HG02981 (cell line): ENCODE results near the gene RPA1.
A peak's percentile ranks its signal among the peaks of the same experiment; 100 is the strongest.
"Not testable (repeated sequence)": the region's sequence is repeated elsewhere in the genome, so short reads cannot be mapped to it uniquely, and the experiment has no call there.

ENCODE experiments used
- ATAC-seq: cut with Tn5 transposase; IDR thresholded peaks from one replicate; pipeline ENCODE4 v1.9.1; 2021; ENCODE audit warnings: mild to moderate bottlenecking, moderate library complexity; ENCODE audit not compliant: unreplicated experiment

Gene RPA1

DNA sequence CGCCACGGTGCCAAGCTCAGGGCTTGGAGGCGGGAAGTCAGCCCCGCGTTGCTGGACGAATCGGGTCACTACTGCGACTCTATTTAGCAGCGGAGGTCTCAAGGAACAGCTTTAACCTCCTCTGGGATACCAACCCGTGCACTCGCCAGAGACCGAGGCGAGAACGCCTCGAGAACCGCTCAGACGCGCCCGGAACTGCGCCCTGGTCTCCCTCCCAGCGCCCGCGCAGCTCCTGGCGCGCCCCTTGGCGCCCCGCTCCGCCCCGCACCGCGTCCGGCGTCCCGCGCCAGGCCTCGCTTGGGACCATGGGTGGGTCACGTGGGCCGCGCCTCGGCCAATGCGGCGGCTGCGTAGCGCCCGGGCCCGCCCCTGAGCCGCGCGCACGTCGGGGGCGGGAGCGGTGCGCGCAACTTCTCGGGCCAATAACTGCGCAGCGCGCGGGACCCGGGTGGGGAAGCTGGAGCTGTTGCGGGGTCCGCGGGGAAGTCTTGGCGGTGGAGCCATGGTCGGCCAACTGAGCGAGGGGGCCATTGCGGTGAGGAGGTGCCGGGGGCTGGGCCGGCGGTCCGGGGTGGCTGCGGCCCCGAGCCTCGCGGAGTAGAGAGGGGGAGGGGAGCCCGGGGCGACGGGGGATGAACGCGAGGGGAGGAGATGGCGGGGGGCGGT is at the start of gene RPA1, which contains the start of gene SMYD4:
Gene RPA1 (plus strand): TSS at position 414 of the 666 bp plus-strand sequence. CDS start 89 bp downstream, at position 503.
Gene SMYD4 (minus strand): TSS at position 311 of the 666 bp plus-strand sequence. CDS start 1,908 bp downstream, outside the sequence.
- peak; percentile 85 for ATAC-seq

GRCh38 chr17:1782171-1782567 is 47.6 kb upstream of the RPA1 start:
- ATAC-seq, result no peak

GRCh38 chr17:1783271-1783670 is 46.5 kb upstream of the RPA1 start:
- ATAC-seq, result no peak

GRCh38 chr17:1783834-1784611 is 45.8 kb upstream of the RPA1 start:
- no peak for ATAC-seq

DNA sequence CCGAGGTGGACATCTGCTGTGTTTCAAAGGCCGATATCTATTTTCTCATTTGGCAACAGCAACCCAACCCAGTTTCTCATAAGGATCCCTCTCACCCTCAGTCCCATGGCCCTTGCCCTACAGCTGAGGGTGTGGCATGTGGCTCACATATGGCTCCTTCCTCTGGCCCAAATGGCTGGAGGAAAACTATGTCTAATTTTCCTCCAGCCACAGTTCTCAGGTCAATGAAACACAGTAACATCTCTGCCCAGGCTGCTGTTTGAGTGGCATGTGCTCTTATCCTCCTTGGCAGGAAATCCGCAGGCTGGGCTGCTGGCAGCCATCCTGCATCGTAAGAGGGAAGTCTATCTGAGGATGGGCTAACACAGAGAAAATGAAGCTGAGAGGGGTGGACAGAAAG is 43.9 kb upstream of the RPA1 start:
- no peak for ATAC-seq

GRCh38 chr17:1786708-1787107 is 43.1 kb upstream of the RPA1 start:
- no peak for ATAC-seq

- no peak for ATAC-seq
Observed at GRCh38 chr17:1787301-1787902, 42.4 kb upstream of the RPA1 start.

- ATAC-seq, result no peak
Observed at GRCh38 chr17:1789936-1790335, 39.9 kb upstream of the RPA1 start.

- ATAC-seq, result no peak
Observed at GRCh38 chr17:1792495-1793446, 37.0 kb upstream of the RPA1 start.

- ATAC-seq, result no peak
Observed at GRCh38 chr17:1793447-1793806, 36.4 kb upstream of the RPA1 start.

DNA sequence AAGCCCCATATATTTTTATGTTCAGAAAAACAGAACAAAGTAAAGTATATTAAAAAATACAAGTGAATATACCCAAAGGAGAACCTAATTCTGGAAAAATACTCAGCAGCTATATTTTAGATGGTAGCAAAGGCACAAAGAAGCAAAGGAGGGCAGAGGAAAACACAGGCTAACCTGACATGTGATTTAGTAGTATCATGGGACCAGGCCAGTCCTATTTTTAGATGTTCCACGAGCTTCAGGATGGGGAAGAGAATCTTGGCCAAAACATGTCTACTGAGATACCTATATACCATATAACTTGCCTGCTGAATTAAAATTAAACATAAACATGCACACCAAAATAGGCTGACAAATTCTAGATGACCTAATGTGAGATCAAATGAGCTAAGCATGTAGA is 33.0 kb upstream of the RPA1 start:
- ATAC-seq, result no peak

GRCh38 chr17:1797323-1797722 is 32.5 kb upstream of the RPA1 start:
- no peak for ATAC-seq

DNA sequence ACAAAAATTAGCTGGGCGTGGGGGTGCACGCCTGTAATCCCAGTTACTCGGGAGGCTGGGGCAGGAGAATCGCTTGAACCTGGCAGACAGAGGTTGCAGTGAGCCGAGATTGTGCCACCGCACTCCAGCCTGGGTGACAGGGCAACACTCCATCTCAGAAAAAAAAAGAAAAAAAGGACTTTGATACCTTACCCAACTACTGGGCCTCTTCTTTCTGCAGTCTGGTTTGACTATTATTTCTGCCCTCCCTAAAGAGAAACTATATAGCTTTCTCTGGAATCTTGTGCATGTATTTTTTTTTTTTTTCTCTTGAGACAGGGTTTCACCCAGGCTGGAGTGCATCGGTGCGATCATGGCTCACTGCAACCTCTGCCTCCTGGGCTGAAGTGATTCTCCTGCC is 32.0 kb upstream of the RPA1 start:
- ATAC-seq, result not testable (repeated sequence)

DNA sequence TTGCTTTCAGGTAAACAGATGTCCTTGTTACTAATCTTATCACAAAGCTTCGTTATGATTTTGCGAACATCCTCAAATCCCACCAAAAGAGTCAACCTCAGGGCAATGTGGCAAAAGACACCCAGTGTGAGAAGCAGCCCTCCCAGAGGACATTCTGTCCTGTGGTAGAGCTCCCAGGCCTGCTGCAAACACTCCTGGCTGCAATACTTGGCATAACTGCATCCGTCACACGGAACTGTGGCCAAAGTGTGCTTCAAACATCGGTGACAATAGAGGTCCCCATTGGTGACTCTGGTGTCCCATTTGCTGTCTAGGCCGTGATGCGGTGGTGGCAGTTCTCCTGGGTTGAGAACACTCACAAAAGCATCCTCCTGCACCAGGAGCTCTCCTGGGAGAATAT is 29.6 kb upstream of the RPA1 start:
- no peak for ATAC-seq

- no peak for ATAC-seq
Observed at GRCh38 chr17:1800712-1801111, 29.1 kb upstream of the RPA1 start.

DNA sequence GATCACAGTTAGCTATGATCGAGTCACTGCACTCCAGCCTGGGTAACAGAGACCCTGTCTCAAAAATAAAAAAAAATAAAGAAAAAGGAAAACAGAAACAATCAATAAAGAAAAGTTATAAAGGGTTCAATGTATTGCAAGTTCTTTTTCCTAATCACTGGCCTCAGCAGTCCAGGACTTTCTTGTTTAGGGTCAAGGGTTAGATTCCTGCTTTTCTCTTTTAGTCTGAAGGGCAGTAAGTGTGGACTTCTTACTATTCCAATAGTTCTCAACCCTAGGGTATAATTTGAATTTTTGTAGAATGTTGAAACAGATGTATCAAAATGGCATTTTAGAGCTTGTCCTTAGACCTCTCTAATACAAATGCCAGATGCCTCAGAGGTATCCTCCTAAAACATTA is 27.4 kb upstream of the RPA1 start:
- ATAC-seq, result no peak

GRCh38 chr17:1803280-1803679 is 26.5 kb upstream of the RPA1 start:
- no peak for ATAC-seq

GRCh38 chr17:1807890-1808289 is 21.9 kb upstream of the RPA1 start:
- no peak for ATAC-seq

DNA sequence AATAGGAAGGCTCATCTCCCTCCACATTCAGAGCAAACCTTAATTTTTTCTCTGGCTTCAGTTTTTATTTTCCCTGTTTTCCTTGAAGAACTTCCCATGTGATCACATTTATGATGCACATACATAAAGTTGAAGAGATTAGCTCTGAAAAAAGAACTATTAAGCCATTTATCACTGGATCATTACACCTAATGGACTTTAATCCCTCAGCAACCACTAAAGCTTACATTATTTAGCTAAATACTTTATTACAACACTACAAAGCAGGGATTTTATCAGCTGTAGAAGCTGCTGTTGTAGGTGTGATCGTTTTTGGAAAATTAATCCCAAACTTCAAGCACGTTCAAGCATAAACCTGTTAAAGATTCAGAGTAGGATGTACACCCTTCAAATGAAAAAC is 21.2 kb upstream of the RPA1 start:
- no peak for ATAC-seq

GRCh38 chr17:1809815-1810214 is 20.0 kb upstream of the RPA1 start:
- ATAC-seq, result not testable (repeated sequence)
